ENCODE results near the gene DPP7.
A peak's percentile ranks its signal among the peaks of the same experiment; 100 is the strongest.
"Not testable (repeated sequence)": the region's sequence is repeated elsewhere in the genome, so short reads cannot be mapped to it uniquely, and the experiment has no call there.

DPP7 gene

DNA sequence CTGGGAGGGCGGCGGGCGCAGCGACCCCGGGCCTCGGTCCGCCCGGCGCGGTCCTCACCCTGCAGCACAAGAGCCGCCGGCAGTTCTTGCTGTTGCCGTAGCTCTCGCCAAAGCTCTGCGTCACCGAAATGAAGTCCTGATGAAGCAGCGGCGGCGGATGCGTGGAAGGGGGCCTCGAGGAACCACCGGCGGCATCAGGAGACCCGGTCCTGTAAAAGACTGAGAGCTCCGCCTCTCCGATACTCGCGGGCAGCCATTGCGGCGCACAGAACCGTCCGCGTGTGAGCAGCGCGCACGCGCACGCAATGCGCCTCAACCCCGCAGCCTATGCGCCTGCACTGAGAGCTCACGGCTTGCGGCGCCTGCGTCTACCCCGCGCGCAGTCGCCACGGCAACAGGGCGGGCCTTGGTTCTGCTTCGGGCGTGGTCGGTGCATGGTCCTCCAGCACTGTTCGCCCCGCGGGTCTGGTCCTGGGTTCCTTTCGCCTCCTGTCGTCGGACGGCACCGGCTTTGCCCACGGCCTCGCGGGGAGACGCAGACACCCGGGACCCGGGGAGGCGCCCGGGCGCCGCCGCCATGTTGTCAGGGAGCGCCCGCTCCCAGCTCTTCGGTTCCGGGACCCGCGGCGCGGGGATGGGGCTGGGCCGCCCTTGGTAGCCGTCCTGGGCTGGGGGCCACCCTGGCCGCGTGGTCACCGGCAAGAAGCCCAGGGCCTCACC lies 15.1 kb upstream of the DPP7 start:
- DNase-seq (ENCODE audit: low read depth) = peak; percentile 84

DNA sequence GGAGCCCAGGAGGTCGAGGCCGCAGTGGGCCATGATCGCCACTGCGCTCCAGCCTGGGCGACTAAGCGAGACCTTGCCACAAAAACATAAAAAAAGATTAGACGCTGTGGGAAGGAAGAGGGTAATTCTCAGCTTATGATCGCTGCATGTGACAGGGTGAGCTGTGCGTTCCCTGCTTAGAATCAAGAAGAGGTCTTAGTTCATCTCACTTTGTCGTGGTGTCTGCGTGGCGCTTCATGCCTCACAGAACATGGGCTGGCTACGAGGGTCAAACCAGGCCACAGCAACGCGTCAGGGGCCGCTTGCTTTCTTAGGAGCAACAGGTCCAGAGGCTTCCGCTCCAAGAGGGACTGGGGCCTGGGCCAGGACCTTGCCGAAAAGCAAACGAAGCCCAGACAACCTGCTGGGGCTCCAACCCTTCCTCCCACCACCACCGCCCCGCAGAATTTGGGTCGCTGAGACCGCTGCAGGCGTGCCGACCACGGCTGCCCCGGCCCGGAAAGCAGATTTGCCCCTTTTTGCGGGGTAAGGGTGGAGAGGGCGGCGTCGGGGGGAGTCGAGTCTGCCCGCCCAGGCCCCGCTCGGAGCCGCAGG lies 14.4 kb upstream of the DPP7 start:
- DNase-seq (ENCODE audit: low read depth) = no peak

DNA sequence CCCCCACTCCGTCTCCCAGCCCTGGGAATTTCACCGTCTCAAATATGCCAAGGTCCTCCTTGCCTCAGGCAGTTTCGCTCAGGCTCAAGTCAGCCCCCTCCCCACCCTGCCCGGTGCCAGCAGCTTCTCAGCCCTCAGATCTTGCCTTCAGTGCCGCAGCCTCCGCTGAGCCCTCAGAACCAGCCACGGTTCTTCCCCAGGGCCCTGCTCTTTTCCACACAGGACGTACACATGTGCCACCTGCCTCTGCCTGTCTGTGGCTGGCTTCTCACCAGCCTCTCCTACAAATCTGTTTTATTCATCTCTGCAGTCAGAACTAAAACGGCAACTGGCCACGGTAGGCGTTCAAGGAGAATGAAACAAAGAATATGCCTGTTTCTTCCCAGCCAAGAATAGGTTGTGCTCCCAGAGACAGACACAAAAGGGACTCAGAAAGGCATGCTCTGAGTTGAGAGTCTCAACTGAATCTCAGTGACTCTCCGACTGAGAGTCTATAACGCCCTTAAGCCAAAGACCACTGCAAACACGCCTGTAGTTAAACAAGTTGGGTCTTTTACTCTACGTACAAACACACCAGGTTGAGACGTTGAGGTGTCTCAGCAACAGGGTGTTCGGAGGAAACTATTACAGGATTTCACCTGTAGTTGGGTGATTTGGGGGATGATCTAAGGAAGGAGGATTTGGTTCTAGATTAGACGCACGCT lies 13.8 kb upstream of the DPP7 start:
- no peak for DNase-seq (ENCODE audit: low read depth)

DNA sequence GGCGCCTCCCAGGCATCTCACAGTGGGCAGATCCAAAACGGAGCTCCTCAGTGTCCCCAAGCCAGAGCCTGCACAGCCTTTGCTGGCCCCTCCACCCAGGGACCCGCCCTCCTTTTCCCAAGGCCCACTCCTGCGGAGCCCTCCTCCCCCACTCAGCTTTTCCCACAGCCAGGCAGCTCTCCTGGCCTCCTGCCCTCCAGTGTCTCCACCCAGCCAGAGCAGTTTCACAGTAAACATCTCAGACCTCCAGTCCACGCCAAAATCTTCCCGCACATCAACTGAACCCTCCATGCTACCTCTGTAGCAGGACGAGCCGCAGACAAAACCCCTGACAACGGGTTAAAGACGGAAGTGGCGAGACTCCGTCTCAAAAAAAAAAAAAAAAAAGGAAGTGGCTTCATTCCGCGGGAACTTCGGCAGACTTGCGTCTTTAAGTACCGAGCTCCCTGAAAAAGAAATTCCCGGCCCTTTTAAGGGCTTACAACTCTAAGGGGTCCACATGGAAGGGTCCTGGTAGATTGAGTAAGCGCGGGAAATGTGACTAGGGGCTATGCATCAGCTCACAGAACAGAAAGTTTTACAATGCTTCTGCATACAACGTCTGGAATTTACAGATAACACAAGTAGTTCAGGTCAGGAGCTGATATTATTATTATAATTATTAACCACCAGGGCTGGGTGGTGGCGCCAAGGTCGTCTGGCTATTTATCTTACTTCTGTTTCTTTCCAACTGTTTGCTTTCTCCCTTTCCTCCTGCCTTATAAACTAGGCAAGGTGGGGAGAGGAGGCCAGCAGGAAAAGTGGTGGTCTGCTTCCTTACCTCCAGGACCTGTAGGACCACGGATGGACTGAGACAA lies 13.0 kb upstream of the DPP7 start:
- no peak for DNase-seq (ENCODE audit: low read depth)

DNA sequence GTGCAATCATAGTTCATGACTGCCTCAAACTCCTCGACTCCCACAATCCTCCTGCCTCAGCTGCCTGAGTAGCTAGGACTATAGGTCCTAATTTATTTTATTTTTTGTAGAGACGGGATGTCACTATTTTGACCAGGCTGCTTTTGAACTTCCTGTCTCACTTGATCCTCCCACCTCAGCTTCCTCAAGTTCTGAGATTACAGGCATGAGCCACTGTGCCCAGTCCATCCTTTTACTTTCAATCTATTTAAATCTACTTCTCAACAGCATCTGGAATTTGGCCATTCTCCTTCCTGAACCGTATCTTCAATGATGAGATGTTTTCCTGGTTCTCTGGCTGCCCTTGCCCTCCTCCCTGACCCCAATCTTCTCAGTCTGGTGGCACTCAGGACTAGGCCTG lies 12.3 kb upstream of the DPP7 start:
- DNase-seq (ENCODE audit: low read depth) = no peak

DNA sequence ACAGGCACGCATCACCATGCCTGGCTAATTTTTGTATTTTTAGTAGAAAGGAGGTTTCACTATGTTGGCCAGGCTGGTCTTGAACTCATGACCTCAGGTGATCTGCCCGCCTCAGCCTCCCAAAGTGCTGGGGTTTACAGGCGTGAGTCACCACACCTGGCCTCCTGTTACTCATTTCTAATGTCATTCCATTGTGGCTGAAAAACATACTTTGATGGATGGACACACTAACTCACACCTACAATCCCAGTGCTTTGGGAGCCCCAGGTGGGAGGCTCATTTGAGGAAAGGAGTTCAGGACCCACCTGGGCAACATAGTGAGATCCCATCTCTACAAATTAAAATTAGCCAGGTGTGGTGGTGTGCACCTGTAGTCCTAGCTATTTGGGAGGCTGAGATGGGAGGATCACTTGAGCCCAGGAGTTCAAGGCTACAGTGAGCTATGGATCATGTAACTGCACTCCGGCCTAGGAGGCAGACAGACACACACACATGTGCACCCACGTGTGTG lies 9.5 kb upstream of the DPP7 start:
- not testable (repeated sequence) for DNase-seq (ENCODE audit: low read depth)

DNA sequence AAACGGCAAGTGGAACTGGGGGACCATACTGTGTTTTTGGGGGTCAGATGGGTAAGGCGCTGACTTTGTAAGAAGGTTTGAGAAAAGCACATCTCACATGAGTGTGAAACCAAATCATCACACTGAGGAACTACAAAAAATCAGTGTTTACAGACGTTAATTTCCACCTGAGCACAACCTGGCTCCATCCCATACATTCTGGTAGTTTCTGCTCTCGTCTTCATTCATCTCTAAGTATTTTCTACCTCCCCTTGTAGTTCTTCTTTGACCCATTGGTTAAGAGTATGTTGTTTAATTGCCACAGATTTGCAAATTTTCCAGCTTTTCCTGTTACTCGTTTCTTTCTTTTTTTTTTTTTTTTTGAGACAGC lies 8.9 kb upstream of the DPP7 start:
- DNase-seq (ENCODE audit: low read depth) = no peak

DNA sequence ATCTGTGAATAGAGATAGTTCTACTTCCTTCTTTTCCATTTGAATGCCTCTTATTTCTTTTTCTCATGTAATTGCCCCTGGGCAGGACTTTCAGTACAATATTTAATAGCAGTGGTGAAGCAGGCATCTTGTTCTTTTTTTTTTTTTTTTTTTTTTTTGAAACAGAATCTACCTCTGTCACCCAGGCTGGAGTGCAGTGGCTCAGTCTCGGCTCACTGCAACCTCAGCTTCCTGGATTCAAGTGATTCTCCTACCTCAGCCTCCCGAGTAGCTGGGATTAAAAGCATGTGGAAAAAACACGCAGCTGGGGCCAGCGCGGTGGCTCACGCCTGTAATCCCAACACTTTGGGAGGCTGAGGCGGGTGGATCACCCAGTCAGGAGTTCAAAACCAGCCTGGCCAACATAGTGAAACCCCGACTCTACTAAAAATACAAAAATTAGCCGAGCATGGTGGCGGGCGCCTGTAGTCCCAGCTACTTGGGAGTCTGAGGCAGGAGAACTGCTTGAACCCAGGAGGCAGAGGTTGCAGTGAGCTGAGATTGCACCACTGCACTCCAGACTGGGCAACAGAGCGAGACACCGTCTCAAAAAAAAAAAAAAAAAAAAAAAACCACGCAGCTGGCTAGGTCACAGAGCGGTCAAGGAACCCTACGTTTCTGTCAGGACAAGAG lies 8.4 kb upstream of the DPP7 start:
- DNase-seq (ENCODE audit: low read depth) = not testable (repeated sequence)

DNA sequence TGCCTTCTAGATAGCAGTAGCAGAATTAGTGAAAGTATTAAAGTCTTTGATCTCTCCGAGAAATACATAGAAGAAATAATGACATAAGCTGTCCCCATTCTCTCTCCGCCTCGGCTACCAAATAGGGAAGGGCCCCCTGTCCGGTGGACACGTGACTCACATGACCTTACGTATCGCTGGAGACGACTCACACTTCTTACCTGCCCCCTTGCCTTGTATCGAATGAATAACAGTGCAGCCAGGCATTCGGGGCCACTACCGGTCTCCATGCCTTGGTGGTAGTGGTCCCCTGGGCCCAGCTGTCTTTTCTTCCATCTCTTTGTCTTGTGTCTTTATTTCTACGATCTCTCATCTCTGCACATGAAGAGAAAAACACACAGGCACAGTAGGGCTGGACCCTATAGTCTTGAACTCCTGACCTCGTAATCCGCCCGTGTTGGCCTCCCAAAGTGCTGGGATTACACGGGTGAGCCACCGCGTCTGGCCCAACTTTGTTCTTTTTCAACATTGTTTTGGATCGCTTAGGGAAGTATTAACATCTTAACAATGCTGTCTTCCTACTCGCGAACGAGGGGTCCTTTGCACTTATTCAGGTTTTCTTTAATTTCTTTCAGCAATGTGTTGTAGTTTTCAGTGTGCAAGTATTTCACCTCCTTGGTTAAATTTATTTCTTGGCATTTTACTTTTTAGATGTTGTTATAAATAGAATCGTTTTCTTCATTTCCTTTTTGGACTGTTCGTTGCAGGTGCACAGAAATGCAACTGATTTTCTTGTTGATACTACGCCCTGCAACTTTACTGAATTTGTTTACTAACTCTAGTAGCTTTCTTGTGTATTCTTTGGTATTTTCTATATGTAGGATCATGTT lies 7.6 kb upstream of the DPP7 start:
- DNase-seq (ENCODE audit: low read depth) = not testable (repeated sequence)

DNA sequence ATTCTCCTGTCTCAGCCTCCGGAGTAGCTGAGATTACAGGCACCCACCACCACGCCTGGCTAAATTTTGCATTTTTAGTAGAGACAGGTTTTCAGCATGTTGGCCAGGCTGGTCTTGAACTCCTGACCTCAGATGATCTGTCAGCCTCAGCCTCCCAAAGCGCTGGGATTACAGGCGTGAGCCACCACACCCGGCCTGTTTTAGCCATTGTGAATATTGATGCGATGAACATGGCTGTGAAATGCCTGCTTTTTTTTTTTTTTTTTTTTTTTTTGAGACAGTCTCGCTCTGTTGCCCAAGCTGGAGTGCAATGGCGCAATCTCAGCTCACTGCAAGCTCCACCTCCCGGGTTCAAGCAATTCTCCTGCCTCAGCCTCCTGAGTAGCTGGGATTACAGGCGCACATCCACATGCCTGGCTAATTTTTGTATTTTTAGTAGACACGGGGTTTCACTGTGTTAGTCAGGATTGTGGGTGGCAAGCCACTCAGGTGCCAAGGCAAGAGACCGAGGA lies 3.6 kb upstream of the DPP7 start:
- not testable (repeated sequence) for DNase-seq (ENCODE audit: low read depth)

DNA sequence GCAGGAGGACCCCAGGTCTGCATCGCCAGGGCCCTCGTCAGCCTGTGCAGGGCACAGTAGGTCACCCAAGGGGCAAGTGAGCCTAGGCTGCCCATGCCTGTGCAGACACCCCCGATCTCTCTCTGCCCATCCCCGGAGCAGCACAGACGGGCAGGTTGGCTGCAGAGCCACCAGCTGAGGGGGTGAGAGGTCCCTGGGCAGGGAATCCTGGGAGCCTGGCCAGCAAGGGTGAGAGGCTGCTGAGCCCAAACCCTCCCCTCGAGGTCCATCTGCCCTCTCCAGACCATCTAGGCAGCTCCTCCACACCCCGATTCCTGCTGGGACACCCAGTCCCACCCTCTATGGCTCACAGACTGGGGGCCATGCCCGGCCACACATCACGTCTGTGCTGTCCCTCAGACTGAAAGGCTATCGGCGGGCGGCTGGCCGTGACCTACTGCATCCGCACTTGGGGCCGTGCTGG lies 2.8 kb upstream of the DPP7 start:
- no peak for DNase-seq (ENCODE audit: low read depth)

DNA sequence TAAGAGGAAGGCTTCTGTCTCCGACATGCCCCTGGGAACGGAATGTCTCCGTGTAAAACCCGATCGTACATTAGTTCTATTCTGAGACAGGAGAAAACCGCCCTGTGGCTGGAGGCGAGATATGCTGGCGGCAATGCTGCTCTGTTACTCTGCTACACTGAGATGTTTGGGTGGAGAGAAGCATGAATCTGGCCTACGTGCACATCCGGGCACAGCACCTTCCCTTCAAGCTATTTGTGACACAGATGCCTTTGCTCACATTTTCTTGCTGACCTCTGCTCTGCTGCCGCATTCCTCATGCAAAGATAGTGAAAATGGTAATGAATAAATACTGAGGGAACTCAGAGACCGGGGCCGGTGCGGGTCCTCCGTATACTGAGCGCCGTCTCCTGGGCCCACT lies 2.2 kb upstream of the DPP7 start:
- DNase-seq (ENCODE audit: low read depth) = no peak

DNA sequence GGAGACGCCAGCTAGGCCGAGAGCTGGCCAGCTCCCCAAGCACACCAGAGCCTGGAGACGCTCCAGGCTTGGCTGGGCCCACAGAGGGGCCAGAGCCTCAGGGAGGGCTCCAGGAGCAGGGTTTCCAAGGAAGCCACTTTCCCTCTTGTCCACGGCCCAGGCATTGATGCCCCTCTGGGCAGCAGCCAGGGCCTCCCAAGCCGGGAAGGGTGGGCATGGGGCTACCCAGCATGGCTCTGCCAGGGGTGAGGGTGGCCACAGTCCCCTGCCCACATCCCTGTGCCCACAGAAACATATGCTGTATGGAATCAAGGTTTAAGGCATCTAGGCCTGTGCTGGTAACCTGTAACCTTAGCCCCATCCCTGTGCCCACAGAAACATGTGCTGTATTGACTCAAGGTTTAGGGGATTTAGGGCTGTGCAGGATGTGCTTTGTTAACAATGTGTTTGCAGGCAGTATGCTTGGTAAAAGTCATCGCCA lies 1.5 kb upstream of the DPP7 start:
- no peak for DNase-seq (ENCODE audit: low read depth)

DNA sequence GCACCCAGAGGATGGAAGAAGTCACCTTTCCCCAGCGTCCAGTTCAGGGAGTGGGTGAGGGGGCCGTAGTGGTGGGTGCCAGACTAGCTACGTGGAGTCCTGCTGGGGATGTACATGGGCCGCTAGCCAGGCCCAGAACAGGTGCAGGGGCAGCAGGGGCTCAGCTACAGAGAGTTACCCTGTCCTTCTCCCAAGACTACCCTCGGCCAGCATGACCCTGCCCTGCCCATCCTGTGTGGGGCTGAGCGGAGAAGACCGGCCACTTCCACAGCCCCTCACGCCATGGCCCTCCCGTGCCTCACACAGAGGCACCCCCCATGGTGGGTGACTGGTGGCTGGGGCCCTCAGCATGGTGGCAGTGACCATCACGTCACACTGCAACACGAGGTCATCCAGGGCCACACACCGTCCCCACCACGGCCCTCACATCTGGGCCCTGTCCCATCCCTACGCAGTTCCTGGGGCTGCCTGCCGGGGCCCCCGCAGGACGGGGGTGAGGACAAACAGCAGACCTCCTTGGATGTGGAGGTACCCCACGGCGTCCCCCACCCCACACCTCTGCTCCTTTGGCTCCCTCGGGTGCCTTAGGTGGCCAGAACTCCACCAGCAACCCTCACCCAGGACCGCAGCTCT lies 977 bp upstream of the DPP7 start:
- no peak for DNase-seq (ENCODE audit: low read depth)

DNA sequence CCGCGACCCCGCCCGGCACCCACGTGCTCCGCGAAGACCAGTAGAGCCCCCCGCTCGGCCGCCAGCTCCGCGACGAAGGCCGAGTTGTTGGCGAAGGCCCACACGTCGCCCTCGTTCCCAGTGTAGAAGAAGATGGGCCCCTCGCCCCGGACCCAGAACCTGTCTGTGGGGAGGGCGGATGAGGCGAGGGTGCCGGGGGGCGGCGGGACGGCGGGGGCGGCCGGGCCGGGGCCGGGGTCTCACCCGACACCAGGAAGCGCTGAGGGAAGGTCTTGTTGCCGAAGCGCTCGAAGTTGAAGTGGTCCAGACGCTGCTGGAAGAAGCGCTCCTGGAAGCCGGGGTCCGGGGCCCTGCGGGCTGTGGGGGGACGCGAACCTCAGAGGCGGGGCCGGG lies 317 bp downstream of the DPP7 start:
- no peak for DNase-seq (ENCODE audit: low read depth)

DNA sequence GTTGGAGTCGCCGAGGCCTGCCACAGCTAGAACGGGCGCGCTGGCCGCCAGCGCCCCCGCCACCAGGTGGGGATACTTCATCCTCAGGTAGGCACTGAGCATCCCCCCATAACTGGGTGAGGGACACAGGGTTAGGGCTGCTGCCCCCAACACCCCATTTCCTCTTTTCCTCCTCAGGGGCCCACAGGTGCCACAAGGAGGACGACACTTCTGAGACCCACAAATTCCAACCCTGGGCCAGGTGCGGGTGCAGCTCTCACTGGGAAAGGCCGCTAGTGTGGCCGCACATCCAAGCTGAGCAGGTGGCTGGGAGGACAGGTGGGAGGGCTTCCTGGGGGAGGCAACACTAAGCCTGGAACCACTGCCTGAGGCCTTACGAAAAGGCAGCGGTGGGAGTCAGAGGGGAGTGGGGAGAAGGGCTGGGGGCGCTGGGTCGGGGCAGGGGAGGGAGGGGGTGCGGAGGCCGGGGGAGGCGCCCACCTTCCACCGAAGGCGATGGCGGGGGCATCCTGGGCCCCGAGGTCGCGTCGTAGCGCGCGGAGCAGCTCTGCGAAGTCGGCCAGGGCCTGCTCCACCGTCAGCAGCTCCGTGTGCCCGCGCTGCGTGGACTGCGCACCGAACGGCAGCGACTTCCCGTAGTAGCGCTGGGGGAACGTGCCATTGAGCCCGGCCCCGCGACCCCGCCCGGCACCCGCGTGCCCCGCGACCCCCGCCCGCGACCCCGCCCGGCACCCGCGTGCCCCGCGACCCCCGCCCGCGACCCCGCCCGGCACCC lies 961 bp downstream of the DPP7 start:
- DNase-seq (ENCODE audit: low read depth) = no peak

DNA sequence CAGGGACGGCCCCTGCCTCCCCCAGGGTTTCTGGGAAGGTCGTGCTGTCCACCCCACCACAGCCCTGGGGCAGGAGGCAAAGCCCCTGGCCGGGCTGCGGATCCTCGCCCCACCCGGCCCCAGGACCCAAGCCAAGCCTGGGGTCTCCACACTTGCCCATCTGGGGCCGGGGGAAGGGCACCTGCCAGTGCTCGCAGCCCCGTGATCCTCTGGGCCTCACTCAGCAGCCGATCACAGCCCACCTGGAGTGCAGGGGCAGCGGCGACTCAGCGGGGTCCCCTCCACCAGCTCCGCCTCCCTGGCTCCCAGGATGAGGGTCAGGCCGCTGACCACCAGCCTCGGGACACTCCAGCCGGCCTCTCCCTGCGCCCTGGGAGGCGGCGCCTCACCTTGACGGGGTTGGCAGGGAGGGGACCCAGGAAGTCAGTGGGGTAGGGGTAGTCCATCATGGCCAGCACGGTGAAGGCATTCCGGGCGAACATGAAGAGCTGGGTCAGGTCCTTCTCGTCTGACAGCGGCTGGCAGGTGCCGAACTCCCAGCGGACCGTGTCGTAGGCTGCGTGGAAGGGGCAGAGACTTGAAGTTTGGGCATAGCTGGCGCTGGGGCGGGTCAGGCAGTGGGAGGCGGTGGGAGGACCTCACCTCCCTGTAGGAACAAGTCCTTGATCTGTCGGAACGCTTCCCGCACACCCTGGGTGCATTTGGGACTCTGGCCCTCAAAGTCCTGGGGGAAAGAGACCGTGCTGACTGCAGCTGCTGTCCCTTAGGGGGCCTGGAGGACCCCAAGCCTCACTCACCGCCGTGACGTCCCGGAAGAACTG lies 1.8 kb downstream of the DPP7 start:
- DNase-seq (ENCODE audit: low read depth) = no peak

All from stimulated activated CD8-positive, alpha-beta memory T cell treated with anti-CD3 and anti-CD28 coated beads, Interleukin-4, amount 100 ng/mL, for 24 hours (primary cell).